ENCODE results near the gene RCBTB1. TPM values are rescaled to one million over a fixed set of nuclear protein-coding genes. Genes with fewer than 3 reads are reported as not detected.

Gene RCBTB1
- total RNA-seq, 1 donor from 2014 or later = 10.1 TPM

- TF ChIP-seq POLR2A (IDR thresholded peaks at IDR 0.05) (no peak), POLR2AphosphoS5 (IDR thresholded peaks at IDR 0.05; ENCODE audit: insufficient read depth in 1 of 2, low read depth in 1 of 2) (no peak)
- TF ChIP-seq, protein P1, sequence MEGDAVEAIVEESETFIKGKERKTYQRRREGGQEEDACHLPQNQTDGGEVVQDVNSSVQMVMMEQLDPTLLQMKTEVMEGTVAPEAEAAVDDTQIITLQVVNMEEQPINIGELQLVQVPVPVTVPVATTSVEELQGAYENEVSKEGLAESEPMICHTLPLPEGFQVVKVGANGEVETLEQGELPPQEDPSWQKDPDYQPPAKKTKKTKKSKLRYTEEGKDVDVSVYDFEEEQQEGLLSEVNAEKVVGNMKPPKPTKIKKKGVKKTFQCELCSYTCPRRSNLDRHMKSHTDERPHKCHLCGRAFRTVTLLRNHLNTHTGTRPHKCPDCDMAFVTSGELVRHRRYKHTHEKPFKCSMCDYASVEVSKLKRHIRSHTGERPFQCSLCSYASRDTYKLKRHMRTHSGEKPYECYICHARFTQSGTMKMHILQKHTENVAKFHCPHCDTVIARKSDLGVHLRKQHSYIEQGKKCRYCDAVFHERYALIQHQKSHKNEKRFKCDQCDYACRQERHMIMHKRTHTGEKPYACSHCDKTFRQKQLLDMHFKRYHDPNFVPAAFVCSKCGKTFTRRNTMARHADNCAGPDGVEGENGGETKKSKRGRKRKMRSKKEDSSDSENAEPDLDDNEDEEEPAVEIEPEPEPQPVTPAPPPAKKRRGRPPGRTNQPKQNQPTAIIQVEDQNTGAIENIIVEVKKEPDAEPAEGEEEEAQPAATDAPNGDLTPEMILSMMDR (IDR thresholded peaks at IDR 0.05) = no peak
- intact Hi-C loops (cut with DNase I) = no loop called here
- peaks cover 0 to 23% of the 10 kb centered on the region in 2 donors for H3K36me3 ChIP-seq
- DNase-seq (ENCODE audit: extremely low spot score in 2 of 2) = no peak
- H3K9me3 ChIP-seq = no peaks in the 10 kb centered on the region
- H3K27ac ChIP-seq = no peak overlapping the region
- no peaks in the 10 kb centered on the region for H3K27me3 ChIP-seq
- H3K4me3 ChIP-seq = no peak overlapping the region
- H3K4me1 ChIP-seq = no peaks in the 10 kb centered on the region
Measured at GRCh38 chr13:49553888-49554287, 31.5 kb downstream of the RCBTB1 start.

GRCh38 chr13:49550942-49551644 lies 34.3 kb downstream of the RCBTB1 start:
- Histone ChIP-seq H3K9me3 (no peaks in the 10 kb centered on the region), H3K36me3 (peaks cover 0 to 23% of the 10 kb centered on the region in 2 donors), H3K27ac (no peak overlapping the region), H3K4me1 (no peaks in the 10 kb centered on the region), H3K27me3 (no peaks in the 10 kb centered on the region), H3K4me3 (no peak overlapping the region)
- no peak for TF ChIP-seq POLR2A (IDR thresholded peaks at IDR 0.05)
- TF ChIP-seq POLR2AphosphoS5 (IDR thresholded peaks at IDR 0.05; ENCODE audit: insufficient read depth in 1 of 2, low read depth in 1 of 2) = no peak
- TF ChIP-seq, protein P1 (IDR thresholded peaks at IDR 0.05) = no peak
- intact Hi-C loops (cut with DNase I) = no loop called here
- no peak for DNase-seq (ENCODE audit: extremely low spot score in 2 of 2)

DNA sequence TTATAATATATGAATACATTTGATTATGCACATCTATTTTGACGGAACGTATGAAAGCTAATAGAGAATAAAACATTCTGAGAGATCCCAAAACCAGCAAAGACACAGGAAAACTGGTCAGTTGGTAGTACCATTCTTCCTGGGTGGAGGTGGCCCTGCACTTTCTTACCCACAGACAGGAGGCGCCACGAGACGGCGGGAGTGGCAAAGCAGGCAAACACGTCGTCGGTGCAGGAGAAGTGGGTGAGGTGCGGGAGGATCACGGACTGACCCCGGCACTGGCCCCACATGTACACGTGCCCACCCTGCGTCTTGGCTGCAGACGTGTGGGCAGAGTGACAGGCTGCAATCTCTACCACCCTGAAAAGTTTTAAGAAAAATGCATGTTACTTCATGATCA lies 36.1 kb downstream of the RCBTB1 start:
- no peaks in the 10 kb centered on the region for H3K9me3 ChIP-seq
- no peak for DNase-seq (ENCODE audit: extremely low spot score in 2 of 2)
- H3K4me3 ChIP-seq = no peak overlapping the region
- peaks cover 0 to 23% of the 10 kb centered on the region in 2 donors for H3K36me3 ChIP-seq
- H3K27me3 ChIP-seq = no peaks in the 10 kb centered on the region
- no peak for TF ChIP-seq POLR2A (IDR thresholded peaks at IDR 0.05)
- intact Hi-C loops (cut with DNase I) = no loop called here
- no peaks in the 10 kb centered on the region for H3K4me1 ChIP-seq
- H3K27ac ChIP-seq = no peak overlapping the region

DNA sequence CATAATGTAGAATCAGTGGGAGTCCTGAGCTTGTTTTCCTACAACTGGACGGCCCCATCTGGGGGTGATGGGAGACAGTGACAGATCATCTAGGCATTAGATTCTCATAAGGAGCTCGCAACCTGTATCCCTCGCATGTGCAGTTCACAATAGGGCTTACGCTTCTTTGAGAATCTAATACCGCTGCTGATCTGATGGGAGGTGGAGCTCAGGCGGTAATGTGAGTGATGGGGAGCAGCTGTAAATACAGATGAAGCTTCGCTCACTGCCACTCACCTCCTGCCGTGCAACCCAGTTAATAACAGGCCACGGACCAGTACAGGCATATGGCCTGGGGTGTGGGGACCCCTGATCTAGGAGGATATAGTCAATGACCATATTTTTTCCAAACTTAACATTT lies 38.8 kb downstream of the RCBTB1 start:
- Histone ChIP-seq H3K36me3 (peaks cover 0 to 23% of the 10 kb centered on the region in 2 donors), H3K27ac (no peak overlapping the region), H3K4me3 (no peak overlapping the region), H3K27me3 (no peaks in the 10 kb centered on the region), H3K9me3 (no peaks in the 10 kb centered on the region), H3K4me1 (no peaks in the 10 kb centered on the region)
- intact Hi-C loops (cut with DNase I) = no loop called here
- no peak for DNase-seq (ENCODE audit: extremely low spot score in 2 of 2)
- TF ChIP-seq POLR2AphosphoS5 (IDR thresholded peaks at IDR 0.05; ENCODE audit: insufficient read depth in 1 of 2, low read depth in 1 of 2) = no peak
- TF ChIP-seq POLR2A (IDR thresholded peaks at IDR 0.05) = no peak
- TF ChIP-seq, protein P1 (IDR thresholded peaks at IDR 0.05) = no peak

GRCh38 chr13:49545661-49546060 lies 39.7 kb downstream of the RCBTB1 start:
- Histone ChIP-seq H3K36me3 (peaks cover 0 to 20% of the 10 kb centered on the region in 2 donors), H3K27me3 (no peaks in the 10 kb centered on the region), H3K4me3 (no peak overlapping the region), H3K27ac (no peak overlapping the region), H3K9me3 (no peaks in the 10 kb centered on the region), H3K4me1 (no peaks in the 10 kb centered on the region)
- intact Hi-C loops (cut with DNase I) = no loop called here
- no peak for TF ChIP-seq POLR2A (IDR thresholded peaks at IDR 0.05)
- TF ChIP-seq, protein P1 (IDR thresholded peaks at IDR 0.05) = no peak
- no peak for TF ChIP-seq POLR2AphosphoS5 (IDR thresholded peaks at IDR 0.05; ENCODE audit: insufficient read depth in 1 of 2, low read depth in 1 of 2)
- DNase-seq (ENCODE audit: extremely low spot score in 2 of 2) = no peak
